ENCODE data around the gene IGHMBP2.

Gene IGHMBP2

DNA sequence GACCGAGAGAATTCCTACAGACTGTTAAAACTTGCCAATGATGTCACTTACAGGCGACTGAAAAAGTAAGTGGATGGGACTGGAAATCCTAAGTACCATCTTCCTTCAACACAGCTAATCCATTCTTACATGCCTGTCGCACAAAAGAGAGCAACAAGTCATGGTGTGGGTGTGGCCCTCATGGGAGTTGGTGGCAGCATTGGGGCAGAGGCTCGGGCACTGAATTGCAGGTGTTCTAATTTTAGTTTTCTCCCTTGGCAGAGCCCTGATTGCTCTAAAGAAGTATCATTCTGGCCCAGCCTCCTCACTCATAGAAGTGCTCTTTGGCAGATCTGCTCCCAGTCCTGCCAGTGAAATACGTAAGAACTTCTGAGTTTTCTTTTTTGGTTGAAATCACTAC is 4.6 kb downstream of the IGHMBP2 start:
- TF ChIP-seq, protein P1, sequence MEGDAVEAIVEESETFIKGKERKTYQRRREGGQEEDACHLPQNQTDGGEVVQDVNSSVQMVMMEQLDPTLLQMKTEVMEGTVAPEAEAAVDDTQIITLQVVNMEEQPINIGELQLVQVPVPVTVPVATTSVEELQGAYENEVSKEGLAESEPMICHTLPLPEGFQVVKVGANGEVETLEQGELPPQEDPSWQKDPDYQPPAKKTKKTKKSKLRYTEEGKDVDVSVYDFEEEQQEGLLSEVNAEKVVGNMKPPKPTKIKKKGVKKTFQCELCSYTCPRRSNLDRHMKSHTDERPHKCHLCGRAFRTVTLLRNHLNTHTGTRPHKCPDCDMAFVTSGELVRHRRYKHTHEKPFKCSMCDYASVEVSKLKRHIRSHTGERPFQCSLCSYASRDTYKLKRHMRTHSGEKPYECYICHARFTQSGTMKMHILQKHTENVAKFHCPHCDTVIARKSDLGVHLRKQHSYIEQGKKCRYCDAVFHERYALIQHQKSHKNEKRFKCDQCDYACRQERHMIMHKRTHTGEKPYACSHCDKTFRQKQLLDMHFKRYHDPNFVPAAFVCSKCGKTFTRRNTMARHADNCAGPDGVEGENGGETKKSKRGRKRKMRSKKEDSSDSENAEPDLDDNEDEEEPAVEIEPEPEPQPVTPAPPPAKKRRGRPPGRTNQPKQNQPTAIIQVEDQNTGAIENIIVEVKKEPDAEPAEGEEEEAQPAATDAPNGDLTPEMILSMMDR (conservative IDR thresholded peaks at IDR 0.05) = no peak
- H3K27ac ChIP-seq = no peak overlapping the region

DNA sequence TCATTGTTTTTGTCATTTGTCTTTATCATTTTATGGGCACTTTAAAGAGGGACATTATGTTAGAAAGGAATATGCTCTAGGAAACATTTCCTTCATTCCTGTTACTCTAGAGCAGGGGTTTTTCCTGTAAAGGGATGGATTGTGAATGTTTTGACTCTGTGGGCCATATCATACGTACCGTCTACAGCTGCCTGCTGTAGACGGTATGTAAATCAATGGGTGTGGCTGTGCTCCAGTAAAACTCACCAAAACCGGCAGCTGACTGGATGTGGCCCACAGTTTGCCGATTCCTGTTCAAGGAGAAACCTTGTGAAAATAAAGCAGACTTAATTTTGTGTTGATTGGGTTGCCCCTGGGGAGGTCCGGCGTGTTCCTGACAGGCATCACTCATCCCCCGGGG is 7.3 kb downstream of the IGHMBP2 start:
- H3K27ac ChIP-seq = peak overlapping the region; percentile 61
- TF ChIP-seq, protein P1 (conservative IDR thresholded peaks at IDR 0.05) = no peak

DNA sequence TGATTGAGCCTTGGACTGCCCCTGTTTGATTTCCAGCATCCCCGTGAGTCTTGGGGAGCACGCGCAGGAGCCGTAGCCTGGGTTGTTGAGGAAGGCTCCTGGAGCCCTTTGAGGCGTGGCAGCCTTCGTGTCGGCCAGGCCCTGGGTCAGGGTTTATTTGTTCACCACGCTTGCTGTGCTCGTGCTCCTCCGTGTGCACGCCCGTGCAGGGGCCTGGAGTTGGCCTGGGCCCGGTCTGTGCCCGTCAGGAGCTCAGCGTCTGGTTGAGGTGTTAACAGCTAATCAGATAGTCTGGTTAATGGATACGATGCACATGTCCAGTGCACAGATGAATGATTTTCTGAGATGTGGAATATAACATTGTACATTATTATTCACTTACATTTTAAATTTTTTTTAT is 8.0 kb downstream of the IGHMBP2 start:
- peak overlapping the region; percentile 61 for H3K27ac ChIP-seq
- TF ChIP-seq, protein P1 (conservative IDR thresholded peaks at IDR 0.05) = no peak

DNA sequence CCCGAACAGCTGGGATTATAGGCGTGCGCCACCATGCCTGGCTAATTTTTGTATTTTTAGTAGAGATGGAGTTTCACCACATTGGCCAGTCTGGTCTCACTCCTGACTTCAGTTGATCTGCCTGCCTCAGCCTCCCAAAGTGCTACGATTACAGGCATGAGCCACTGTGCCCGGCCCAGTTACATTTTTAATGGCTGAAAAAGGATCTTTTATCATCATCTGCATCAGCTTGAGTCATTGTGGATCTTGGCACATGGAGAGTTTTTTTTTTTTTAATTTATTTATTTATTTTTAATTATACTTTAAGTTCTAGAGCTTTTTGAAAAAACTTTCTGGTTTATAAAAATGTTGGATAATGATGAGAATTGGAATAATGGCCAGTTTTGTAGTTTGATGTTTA is 8.6 kb downstream of the IGHMBP2 start:
- TF ChIP-seq, protein P1 (conservative IDR thresholded peaks at IDR 0.05) = no peak
- H3K27ac ChIP-seq = peak overlapping the region; percentile 61; the same call in 1 of the 2 replicates

DNA sequence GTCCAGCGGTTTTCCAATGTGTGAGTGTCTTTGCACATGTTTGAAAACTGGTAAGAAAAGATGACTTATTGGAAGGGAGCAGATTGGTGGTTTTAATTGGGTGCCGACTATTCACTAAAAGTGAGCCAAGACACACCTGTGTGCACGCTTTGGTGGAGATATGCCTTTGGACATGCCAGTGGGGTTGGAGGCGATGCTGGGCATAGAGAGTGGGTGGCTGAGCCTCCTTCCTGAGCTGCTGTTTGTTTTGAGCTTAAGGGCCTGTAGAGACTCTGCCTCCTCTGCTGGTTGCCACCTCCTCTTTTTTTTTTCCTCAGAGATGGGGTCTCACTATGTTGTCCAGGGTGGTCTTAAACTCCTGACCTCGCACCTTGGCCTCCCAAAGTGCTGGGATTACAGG is 9.5 kb downstream of the IGHMBP2 start:
- H3K27ac ChIP-seq = no peak overlapping the region
- TF ChIP-seq, protein P1 (conservative IDR thresholded peaks at IDR 0.05) = no peak

DNA sequence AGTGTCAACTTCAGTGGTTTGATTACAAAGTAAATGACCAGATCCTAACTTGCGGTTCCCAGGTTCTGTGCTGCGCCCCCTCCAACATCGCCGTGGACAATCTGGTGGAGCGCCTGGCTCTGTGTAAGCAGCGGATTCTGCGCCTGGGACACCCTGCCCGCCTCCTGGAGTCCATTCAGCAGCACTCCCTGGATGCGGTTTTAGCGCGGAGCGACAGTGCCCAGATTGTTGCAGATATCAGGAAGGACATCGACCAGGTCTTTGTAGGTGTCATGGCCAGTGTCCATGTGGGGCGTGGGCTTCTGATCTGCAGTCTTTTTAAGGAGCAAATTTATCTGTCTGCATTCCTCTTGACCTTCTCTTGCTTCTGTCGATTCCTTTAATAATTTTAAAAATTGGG is 11.1 kb downstream of the IGHMBP2 start:
- TF ChIP-seq, protein P1 (conservative IDR thresholded peaks at IDR 0.05) = no peak
- H3K27ac ChIP-seq = no peak overlapping the region

DNA sequence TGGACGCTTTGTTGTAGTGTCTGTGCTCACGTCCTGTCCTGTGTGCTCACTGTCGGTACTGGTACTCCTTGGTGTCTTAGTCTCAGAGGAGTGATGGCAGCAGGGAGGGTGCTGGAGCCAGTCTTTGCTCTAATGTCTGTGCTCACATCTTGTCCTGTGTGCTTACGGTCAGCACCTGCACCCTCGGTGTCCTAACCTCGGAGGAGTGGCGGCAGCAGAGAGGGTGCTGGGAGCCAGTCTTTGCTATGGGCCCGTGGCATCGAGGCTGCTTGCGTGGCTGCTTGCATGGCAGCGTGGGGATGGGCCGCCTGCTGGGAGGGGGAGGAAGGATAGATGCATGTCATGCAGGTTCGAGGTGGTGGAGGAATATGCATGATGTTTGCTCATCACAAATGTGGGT is 12.7 kb downstream of the IGHMBP2 start:
- TF ChIP-seq, protein P1 (conservative IDR thresholded peaks at IDR 0.05) = no peak

DNA sequence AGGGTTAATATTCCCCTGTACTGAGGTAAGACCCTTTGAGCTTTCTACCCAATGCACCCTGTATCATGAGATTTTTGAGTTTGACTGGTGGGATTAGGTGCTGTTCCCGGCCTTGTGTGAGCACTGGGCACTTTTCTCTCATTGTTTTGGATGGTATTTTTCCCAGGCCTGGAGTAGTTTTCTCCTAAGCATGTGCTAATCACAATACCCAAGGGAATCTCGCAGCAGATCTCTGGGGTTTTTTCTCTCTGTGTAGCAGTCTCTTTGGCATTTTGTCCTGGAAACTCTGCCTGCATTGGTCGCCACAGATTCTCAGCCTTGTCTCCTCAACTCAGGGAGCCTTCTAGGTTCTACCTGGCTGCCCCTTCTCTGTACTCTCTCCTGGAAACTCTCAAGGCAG is 19.9 kb downstream of the IGHMBP2 start:
- TF ChIP-seq, protein P1 (conservative IDR thresholded peaks at IDR 0.05) = no peak

More for the DNA sequence above, 12.7 kb downstream of the IGHMBP2 start:
- H3K27ac ChIP-seq = no peak overlapping the region

More for the DNA sequence above, 19.9 kb downstream of the IGHMBP2 start:
- H3K27ac ChIP-seq = no peak overlapping the region

Data from VCaP (cell line).